Measurements from ENCODE around the gene NRXN3.

NRXN3 gene

GRCh38 chr14:78714711-78715110 lies 544.5 kb downstream of the NRXN3 start:
- no peaks in the 10 kb centered on the region for H3K36me3 ChIP-seq (ENCODE audit: control insufficient read depth, insufficient read depth, low read length)
- DNase-seq (ENCODE audit: extremely low read depth, insufficient read length) = no peak

GRCh38 chr14:78721756-78722480 lies 551.7 kb downstream of the NRXN3 start:
- DNase-seq (ENCODE audit: extremely low read depth, insufficient read length) = no peak
- TF ChIP-seq CTCF (IDR thresholded peaks at IDR 0.05; ENCODE audit: insufficient read depth, low read length, poor library complexity, severe bottlenecking) = no peak

More at GRCh38 chr14:78714711-78715110, 544.5 kb downstream of the NRXN3 start:
- Histone ChIP-seq H3K4me3 (replicated peaks; ENCODE audit: low read depth, low read length) (no peak overlapping the region), H3K27me3 (replicated peaks; ENCODE audit: control insufficient read depth, insufficient read depth, low read length) (no peaks in the 10 kb centered on the region)
- TF ChIP-seq CTCF (IDR thresholded peaks at IDR 0.05; ENCODE audit: insufficient read depth, low read length, poor library complexity, severe bottlenecking) = no peak

GRCh38 chr14:78725086-78725485 lies 554.9 kb downstream of the NRXN3 start:
- Histone ChIP-seq H3K4me3 (replicated peaks; ENCODE audit: low read depth, low read length) (no peak overlapping the region), H3K36me3 (ENCODE audit: control insufficient read depth, insufficient read depth, low read length) (no peaks in the 10 kb centered on the region), H3K27me3 (replicated peaks; ENCODE audit: control insufficient read depth, insufficient read depth, low read length) (no peaks in the 10 kb centered on the region)
- no peak for DNase-seq (ENCODE audit: extremely low read depth, insufficient read length)
- no peak for TF ChIP-seq CTCF (IDR thresholded peaks at IDR 0.05; ENCODE audit: insufficient read depth, low read length, poor library complexity, severe bottlenecking)

More at GRCh38 chr14:78721756-78722480, 551.7 kb downstream of the NRXN3 start:
- Histone ChIP-seq H3K4me3 (replicated peaks; ENCODE audit: low read depth, low read length) (no peak overlapping the region), H3K27me3 (replicated peaks; ENCODE audit: control insufficient read depth, insufficient read depth, low read length) (no peaks in the 10 kb centered on the region), H3K36me3 (ENCODE audit: control insufficient read depth, insufficient read depth, low read length) (no peaks in the 10 kb centered on the region)

GRCh38 chr14:78737116-78737515 lies 566.9 kb downstream of the NRXN3 start:
- H3K27me3 ChIP-seq (replicated peaks; ENCODE audit: control insufficient read depth, insufficient read depth, low read length) = no peaks in the 10 kb centered on the region
- DNase-seq (ENCODE audit: extremely low read depth, insufficient read length) = no peak
- H3K4me3 ChIP-seq (replicated peaks; ENCODE audit: low read depth, low read length) = no peak overlapping the region
- no peaks in the 10 kb centered on the region for H3K36me3 ChIP-seq (ENCODE audit: control insufficient read depth, insufficient read depth, low read length)
- TF ChIP-seq CTCF (IDR thresholded peaks at IDR 0.05; ENCODE audit: insufficient read depth, low read length, poor library complexity, severe bottlenecking) = no peak

GRCh38 chr14:78737601-78738000 lies 567.4 kb downstream of the NRXN3 start:
- H3K4me3 ChIP-seq (replicated peaks; ENCODE audit: low read depth, low read length) = no peak overlapping the region
- no peak for DNase-seq (ENCODE audit: extremely low read depth, insufficient read length)
- no peaks in the 10 kb centered on the region for H3K27me3 ChIP-seq (replicated peaks; ENCODE audit: control insufficient read depth, insufficient read depth, low read length)
- no peaks in the 10 kb centered on the region for H3K36me3 ChIP-seq (ENCODE audit: control insufficient read depth, insufficient read depth, low read length)
- no peak for TF ChIP-seq CTCF (IDR thresholded peaks at IDR 0.05; ENCODE audit: insufficient read depth, low read length, poor library complexity, severe bottlenecking)

Measured in GM06990 (cell line).